ENCODE measurements around the gene SCAF1. TPM values are rescaled to one million over a fixed set of nuclear protein-coding genes. Genes with fewer than 3 reads are reported as not detected.

SCAF1 gene
- total and polyA plus RNA-seq, 9 of the 15 experiments (the other 6 are each of a cell fraction or from before 2014, with no cell fraction given), result 0.20 to 79.0 (median 4.9) TPM

DNA sequence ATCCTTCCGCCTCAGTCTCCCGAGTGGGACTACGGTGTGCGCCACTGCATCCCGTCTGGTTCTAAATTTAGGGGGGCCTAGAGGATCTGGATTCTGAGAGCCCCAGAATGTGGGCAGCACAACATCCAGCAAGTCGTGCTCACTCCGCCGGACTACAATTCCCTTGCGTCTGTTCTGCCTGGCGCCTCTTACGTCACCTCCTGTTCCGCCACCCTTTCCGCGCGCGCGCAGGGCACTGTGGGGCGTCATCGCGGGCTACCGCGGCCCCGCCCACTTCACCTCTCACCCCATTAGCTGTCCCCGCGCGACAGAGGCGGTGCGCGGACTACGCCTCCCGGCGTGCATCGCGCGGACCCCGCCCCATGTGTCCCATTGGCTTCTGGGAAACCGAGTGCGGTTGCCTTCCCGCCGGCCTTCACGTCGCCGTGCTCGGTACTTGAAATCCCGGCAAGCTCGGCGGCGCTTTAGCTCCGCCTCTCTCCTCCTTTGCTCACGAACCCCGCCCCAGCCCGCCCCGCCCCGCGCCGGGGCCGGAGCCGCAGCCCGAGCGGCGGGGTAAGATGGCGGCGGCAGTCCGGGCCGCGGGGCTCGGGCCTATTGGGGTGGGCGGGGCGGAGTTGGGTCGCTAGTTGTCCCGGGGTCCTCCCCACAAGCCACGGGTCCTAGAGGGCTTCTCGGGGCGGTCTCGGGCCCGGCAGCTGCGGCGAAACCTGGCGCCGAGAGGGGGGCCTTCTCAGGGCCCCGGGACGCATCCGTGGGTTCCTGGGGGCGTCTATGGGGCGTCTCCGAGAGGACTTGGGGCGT, at the start of gene SCAF1 (continued):
- TF ChIP-seq CBFA2T2 (conservative IDR thresholded peaks at IDR 0.05) (no peak), JUN (IDR thresholded peaks at IDR 0.05; ENCODE audit: borderline replicate concordance, low read depth, low read length) (peak; percentile 88), JUN (CRISPR knock-in tag; IDR thresholded peaks at IDR 0.05; ENCODE audit: borderline replicate concordance) (peak; percentile 93; the same call in 1 of the 2 replicates), RBFOX2 (IDR thresholded peaks at IDR 0.05; ENCODE audit: low read depth, low read length) (peak; percentile 92), MTA3 (IDR thresholded peaks at IDR 0.05; ENCODE audit: borderline replicate concordance) (peak; percentile 49; the same call in 1 of the 2 replicates), PML (IDR thresholded peaks at IDR 0.05; ENCODE audit: low read length) (peak; percentile 62), SMC3 (conservative IDR thresholded peaks at IDR 0.05; ENCODE audit: insufficient read depth, low read depth, low read length) (no peak), POLR2H (tag; IDR thresholded peaks at IDR 0.05; ENCODE audit: low read depth) (peak; percentile 60), DNMT1 (IDR thresholded peaks at IDR 0.05) (no peak), ETV1 (tag; conservative IDR thresholded peaks at IDR 0.05; ENCODE audit: low read depth) (peak; percentile 39), CREM (IDR thresholded peaks at IDR 0.05; ENCODE audit: low read depth) (peak; percentile 98), ZNF699 (CRISPR knock-in tag; IDR thresholded peaks at IDR 0.05; ENCODE audit: insufficient replicate concordance) (no peak), HNRNPL (IDR thresholded peaks at IDR 0.05; ENCODE audit: low read depth, low read length) (no peak), ZBED1 (IDR thresholded peaks at IDR 0.05) (peak; percentile 40; the same call in 1 of the 2 replicates), ZNF24 (IDR thresholded peaks at IDR 0.05) (no peak), ZNF232 (CRISPR knock-in tag; IDR thresholded peaks at IDR 0.05) (no peak), PHF20 (IDR thresholded peaks at IDR 0.05; ENCODE audit: partially characterized antibody) (peak; percentile 38), SRF (CRISPR knock-in tag; IDR thresholded peaks at IDR 0.05) (peak in 1 of 2 experiments; percentile 56; a peak in 2 of 4 replicates)
- TF ChIP-seq, protein P1, sequence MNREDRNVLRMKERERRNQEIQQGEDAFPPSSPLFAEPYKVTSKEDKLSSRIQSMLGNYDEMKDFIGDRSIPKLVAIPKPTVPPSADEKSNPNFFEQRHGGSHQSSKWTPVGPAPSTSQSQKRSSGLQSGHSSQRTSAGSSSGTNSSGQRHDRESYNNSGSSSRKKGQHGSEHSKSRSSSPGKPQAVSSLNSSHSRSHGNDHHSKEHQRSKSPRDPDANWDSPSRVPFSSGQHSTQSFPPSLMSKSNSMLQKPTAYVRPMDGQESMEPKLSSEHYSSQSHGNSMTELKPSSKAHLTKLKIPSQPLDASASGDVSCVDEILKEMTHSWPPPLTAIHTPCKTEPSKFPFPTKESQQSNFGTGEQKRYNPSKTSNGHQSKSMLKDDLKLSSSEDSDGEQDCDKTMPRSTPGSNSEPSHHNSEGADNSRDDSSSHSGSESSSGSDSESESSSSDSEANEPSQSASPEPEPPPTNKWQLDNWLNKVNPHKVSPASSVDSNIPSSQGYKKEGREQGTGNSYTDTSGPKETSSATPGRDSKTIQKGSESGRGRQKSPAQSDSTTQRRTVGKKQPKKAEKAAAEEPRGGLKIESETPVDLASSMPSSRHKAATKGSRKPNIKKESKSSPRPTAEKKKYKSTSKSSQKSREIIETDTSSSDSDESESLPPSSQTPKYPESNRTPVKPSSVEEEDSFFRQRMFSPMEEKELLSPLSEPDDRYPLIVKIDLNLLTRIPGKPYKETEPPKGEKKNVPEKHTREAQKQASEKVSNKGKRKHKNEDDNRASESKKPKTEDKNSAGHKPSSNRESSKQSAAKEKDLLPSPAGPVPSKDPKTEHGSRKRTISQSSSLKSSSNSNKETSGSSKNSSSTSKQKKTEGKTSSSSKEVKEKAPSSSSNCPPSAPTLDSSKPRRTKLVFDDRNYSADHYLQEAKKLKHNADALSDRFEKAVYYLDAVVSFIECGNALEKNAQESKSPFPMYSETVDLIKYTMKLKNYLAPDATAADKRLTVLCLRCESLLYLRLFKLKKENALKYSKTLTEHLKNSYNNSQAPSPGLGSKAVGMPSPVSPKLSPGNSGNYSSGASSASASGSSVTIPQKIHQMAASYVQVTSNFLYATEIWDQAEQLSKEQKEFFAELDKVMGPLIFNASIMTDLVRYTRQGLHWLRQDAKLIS (CRISPR knock-in tag; IDR thresholded peaks at IDR 0.05), result peak; percentile 36; the same call in 1 of the 2 replicates
- TF ChIP-seq, protein P2, sequence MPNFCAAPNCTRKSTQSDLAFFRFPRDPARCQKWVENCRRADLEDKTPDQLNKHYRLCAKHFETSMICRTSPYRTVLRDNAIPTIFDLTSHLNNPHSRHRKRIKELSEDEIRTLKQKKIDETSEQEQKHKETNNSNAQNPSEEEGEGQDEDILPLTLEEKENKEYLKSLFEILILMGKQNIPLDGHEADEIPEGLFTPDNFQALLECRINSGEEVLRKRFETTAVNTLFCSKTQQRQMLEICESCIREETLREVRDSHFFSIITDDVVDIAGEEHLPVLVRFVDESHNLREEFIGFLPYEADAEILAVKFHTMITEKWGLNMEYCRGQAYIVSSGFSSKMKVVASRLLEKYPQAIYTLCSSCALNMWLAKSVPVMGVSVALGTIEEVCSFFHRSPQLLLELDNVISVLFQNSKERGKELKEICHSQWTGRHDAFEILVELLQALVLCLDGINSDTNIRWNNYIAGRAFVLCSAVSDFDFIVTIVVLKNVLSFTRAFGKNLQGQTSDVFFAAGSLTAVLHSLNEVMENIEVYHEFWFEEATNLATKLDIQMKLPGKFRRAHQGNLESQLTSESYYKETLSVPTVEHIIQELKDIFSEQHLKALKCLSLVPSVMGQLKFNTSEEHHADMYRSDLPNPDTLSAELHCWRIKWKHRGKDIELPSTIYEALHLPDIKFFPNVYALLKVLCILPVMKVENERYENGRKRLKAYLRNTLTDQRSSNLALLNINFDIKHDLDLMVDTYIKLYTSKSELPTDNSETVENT (CRISPR knock-in tag; IDR thresholded peaks at IDR 0.05), result peak; percentile 79
- TF ChIP-seq, protein P3, sequence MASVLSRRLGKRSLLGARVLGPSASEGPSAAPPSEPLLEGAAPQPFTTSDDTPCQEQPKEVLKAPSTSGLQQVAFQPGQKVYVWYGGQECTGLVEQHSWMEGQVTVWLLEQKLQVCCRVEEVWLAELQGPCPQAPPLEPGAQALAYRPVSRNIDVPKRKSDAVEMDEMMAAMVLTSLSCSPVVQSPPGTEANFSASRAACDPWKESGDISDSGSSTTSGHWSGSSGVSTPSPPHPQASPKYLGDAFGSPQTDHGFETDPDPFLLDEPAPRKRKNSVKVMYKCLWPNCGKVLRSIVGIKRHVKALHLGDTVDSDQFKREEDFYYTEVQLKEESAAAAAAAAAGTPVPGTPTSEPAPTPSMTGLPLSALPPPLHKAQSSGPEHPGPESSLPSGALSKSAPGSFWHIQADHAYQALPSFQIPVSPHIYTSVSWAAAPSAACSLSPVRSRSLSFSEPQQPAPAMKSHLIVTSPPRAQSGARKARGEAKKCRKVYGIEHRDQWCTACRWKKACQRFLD (CRISPR knock-in tag; IDR thresholded peaks at IDR 0.05), result peak; percentile 72; the same call in 1 of the 2 replicates

All from K562 (cell line).